Thyroid gland (tissue), 4 donors: ENCODE data around the gene STAG2.

Source experiments
- POLR2A ChIP-seq, 2 donors: fragments of 450-650 bp; IDR thresholded peaks; one replicate each; pipeline ENCODE4 v1.6.1; 2017; ENCODE audit warnings: antibody characterized with exemption in 2 of 2, mild to moderate bottlenecking in 2 of 2, moderate library complexity in 1 of 2
- TF ChIP-seq, protein P1 (sequence below), 6 experiments: fragments of 200-600 bp in 3 of 6; fragments of 450-650 bp in 3 of 6; sonication (generic) in 3 of 6; IDR thresholded peaks; one replicate each; pipeline ENCODE4 v1.5.1; 2016 to 2019; ENCODE audit warnings: antibody characterized with exemption in 6 of 6, mild to moderate bottlenecking in 2 of 6, inconsistent platforms in 1 of 6, moderate library complexity in 1 of 6

DNA sequence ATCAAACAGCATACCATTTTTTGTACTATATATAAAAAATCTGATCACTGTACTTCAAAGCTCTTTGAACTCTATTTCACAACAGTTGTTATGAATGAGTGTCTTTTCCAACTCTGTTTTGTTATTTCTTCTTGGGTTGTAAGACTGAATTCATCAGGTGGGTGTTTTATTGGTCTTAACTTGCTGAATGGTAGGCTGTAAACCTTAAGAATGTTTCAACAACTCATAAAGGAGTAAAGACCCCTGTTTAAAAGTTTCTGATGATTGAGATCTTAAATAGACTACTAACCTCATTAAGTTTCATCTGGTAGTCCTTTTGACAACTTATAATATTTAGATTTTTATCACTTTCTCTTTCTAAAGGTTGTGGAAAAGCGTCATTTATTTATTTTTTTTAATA lies 18.4 kb upstream of the STAG2 start:
- TF ChIP-seq, protein P1, sequence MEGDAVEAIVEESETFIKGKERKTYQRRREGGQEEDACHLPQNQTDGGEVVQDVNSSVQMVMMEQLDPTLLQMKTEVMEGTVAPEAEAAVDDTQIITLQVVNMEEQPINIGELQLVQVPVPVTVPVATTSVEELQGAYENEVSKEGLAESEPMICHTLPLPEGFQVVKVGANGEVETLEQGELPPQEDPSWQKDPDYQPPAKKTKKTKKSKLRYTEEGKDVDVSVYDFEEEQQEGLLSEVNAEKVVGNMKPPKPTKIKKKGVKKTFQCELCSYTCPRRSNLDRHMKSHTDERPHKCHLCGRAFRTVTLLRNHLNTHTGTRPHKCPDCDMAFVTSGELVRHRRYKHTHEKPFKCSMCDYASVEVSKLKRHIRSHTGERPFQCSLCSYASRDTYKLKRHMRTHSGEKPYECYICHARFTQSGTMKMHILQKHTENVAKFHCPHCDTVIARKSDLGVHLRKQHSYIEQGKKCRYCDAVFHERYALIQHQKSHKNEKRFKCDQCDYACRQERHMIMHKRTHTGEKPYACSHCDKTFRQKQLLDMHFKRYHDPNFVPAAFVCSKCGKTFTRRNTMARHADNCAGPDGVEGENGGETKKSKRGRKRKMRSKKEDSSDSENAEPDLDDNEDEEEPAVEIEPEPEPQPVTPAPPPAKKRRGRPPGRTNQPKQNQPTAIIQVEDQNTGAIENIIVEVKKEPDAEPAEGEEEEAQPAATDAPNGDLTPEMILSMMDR (IDR thresholded peaks at IDR 0.05), result no peak
- no peak for TF ChIP-seq POLR2A (IDR thresholded peaks at IDR 0.05)
